22Rv1 (cell line): ENCODE results near the gene RXRG.

Experiments
- H3K27ac ChIP-seq: fragments of 450-650 bp; 2 replicates; pipeline ENCODE4 v1.5.1; 2017
- CTCF ChIP-seq: fragments of 450-650 bp; IDR thresholded peaks from 2 replicates; pipeline ENCODE4 v1.5.1; 2017; ENCODE audit warnings: mild to moderate bottlenecking
- ZFX ChIP-seq: fragments of 450-650 bp; IDR thresholded peaks from 2 replicates; pipeline ENCODE4 v1.6.1; 2017; ENCODE audit warnings: antibody characterized with exemption, borderline replicate concordance

RXRG gene

GRCh38 chr1:165369255-165369848 is 75.6 kb downstream of the RXRG start:
- no peak for TF ChIP-seq ZFX
- TF ChIP-seq CTCF: peak; percentile 99
- no peak overlapping the region for H3K27ac ChIP-seq

- no peak overlapping the region for H3K27ac ChIP-seq
- peak; percentile 100 for TF ChIP-seq CTCF
- no peak for TF ChIP-seq ZFX
Measured at GRCh38 chr1:165367375-165367993, 77.4 kb downstream of the RXRG start.

- no peak overlapping the region for H3K27ac ChIP-seq
- TF ChIP-seq ZFX: no peak
Measured at GRCh38 chr1:165365341-165365740, 79.6 kb downstream of the RXRG start.

GRCh38 chr1:165364568-165365133 is 80.3 kb downstream of the RXRG start:
- TF ChIP-seq CTCF (no peak), ZFX (no peak)
- H3K27ac ChIP-seq: no peak overlapping the region

GRCh38 chr1:165356876-165357275 is 88.0 kb downstream of the RXRG start:
- no peak for TF ChIP-seq CTCF
- TF ChIP-seq ZFX: no peak
- no peak overlapping the region for H3K27ac ChIP-seq

GRCh38 chr1:165355977-165356811 is 88.7 kb downstream of the RXRG start, which contains the start of gene LMX1A:
TSS of gene LMX1A (minus strand) at chr1:165356715. CDS start at chr1:165355559, 1,156 bp downstream.
- H3K27ac ChIP-seq: no peak within 1 kb of the TSS
- TF ChIP-seq ZFX: no peak
- no peak for TF ChIP-seq CTCF

- H3K27ac ChIP-seq: no peak overlapping the region
- TF ChIP-seq CTCF (no peak), ZFX (no peak)
Measured at GRCh38 chr1:165355139-165355976, 89.6 kb downstream of the RXRG start.
